ENCODE results near the gene GPR35.
"Not testable (repeated sequence)": the region's sequence is repeated elsewhere in the genome, so short reads cannot be mapped to it uniquely, and the experiment has no call there.

Gene GPR35

DNA sequence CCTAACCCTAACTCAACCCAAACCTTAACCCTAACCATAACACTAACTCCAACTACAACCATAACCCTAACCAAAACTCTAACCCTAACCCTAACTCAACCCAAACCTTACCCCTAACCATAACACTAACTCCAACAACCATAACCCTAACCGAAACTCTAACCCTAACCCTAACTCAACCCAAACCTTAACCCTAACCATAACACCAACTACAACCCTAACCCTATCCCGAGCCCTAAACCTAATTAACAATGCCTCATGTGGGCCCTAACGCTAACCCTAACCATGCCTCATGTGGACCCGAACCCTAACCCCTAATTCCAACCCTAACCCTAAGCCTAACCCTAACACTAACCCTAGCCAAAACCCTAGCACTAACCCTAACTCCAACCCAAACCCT lies 11.5 kb upstream of the GPR35 start:
- TF ChIP-seq PAX5 (IDR thresholded peaks at IDR 0.05; ENCODE audit: insufficient read depth, low read length, severe bottlenecking) (no peak), POU2F2 (IDR thresholded peaks at IDR 0.05; ENCODE audit: low read depth, low read length) (no peak), SPI1 (IDR thresholded peaks at IDR 0.05; ENCODE audit: low read depth, low read length) (no peak), POLR2A (IDR thresholded peaks at IDR 0.05; ENCODE audit: low read depth, low read length) (no peak), POLR2AphosphoS5 (IDR thresholded peaks at IDR 0.05; ENCODE audit: low read depth, low read length) (no peak), TAF1 (IDR thresholded peaks at IDR 0.05; ENCODE audit: low read depth, low read length) (no peak)
- peak; percentile 54 for FAIRE-seq
- DNase-seq (ENCODE audit: insufficient read length, low spot score): no peak

DNA sequence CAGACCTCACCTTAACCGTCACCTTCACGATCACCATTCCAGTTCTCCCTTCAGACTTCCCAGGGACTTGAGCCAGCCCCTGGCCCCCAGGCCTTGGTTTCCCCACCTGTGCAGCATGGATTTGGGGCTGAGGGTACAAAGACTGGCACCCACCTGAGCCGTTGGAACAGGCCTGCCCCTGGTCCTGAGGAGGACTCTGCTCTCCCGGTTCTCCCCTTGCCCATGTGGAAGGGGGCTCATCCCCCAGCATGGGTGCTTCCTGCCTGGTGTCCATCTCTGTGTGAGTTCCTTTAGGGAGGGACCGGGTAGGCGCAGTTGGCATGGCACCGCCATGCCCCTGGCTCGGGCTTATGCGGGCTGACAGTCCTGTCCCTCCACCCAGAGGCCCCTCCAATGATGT lies 10.9 kb upstream of the GPR35 start:
- FAIRE-seq (no peak), DNase-seq (ENCODE audit: insufficient read length, low spot score) (no peak)
- TF ChIP-seq TAF1 (IDR thresholded peaks at IDR 0.05; ENCODE audit: low read depth, low read length) (no peak), POLR2A (IDR thresholded peaks at IDR 0.05; ENCODE audit: low read depth, low read length) (no peak), SPI1 (IDR thresholded peaks at IDR 0.05; ENCODE audit: low read depth, low read length) (no peak), POU2F2 (IDR thresholded peaks at IDR 0.05; ENCODE audit: low read depth, low read length) (no peak), POLR2AphosphoS5 (IDR thresholded peaks at IDR 0.05; ENCODE audit: low read depth, low read length) (no peak), PAX5 (IDR thresholded peaks at IDR 0.05; ENCODE audit: insufficient read depth, low read length, severe bottlenecking) (no peak)

DNA sequence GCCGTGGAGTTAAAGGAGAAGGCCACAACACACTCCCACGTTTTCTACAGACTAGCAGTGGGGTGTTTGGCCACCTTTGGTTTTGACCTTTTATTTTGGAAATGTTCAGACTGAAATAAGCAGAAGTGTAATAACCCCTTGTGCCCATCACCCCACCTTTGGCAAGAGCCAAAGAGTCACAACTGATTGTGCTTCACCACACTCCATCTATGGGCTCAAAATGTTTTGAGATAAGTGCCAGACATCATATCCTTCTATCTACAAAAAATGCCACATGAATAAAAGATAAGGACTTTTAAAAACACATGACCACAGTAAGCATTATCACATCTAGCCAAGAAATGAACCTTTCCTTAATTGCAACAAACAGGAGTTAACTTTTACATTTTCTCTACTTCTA lies 9.9 kb upstream of the GPR35 start:
- FAIRE-seq (no peak), DNase-seq (ENCODE audit: insufficient read length, low spot score) (no peak)
- no peak for TF ChIP-seq TAF1 (IDR thresholded peaks at IDR 0.05; ENCODE audit: low read depth, low read length)
- TF ChIP-seq SPI1 (IDR thresholded peaks at IDR 0.05; ENCODE audit: low read depth, low read length): no peak
- no peak for TF ChIP-seq PAX5 (IDR thresholded peaks at IDR 0.05; ENCODE audit: insufficient read depth, low read length, severe bottlenecking)
- TF ChIP-seq POLR2AphosphoS5 (IDR thresholded peaks at IDR 0.05; ENCODE audit: low read depth, low read length): no peak
- TF ChIP-seq POLR2A (IDR thresholded peaks at IDR 0.05; ENCODE audit: low read depth, low read length): no peak
- no peak for TF ChIP-seq POU2F2 (IDR thresholded peaks at IDR 0.05; ENCODE audit: low read depth, low read length)

DNA sequence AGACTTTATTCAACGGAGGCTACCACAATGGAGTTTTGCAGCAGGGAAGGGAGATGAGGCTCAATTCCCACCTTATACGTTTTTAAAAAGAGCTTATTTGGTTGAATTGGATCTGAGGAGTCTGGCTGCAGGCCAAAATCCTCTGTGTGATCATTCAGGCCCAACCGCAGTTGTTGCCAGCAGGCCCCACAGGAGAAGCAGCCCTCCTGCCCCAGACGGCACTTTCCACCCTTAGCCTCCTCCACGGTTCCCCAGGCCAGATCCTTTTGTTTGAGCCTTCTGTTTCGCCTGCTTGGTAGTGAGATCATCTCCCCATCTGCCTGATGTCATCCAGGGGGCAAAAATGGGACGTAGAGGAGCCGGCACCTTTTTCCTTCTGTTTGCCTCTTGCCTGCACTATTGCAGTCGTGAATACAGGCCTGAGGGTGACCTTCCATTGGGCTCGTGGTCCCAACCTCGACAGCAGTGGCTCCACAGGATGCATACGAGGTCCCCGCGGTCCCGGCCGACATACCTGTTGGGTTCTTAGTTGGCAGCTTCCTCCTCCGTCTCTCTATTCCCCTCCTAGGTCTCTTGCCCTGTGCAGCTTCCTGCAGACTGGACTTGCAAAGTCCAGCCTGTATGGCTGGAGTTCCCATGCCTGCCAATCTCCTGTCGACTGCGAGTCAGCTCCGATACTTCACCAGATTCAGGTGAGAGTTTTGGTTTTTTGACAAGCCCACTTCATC lies 9.3 kb upstream of the GPR35 start:
- FAIRE-seq (no peak), DNase-seq (ENCODE audit: insufficient read length, low spot score) (no peak)
- TF ChIP-seq PAX5 (IDR thresholded peaks at IDR 0.05; ENCODE audit: insufficient read depth, low read length, severe bottlenecking) (no peak), SPI1 (IDR thresholded peaks at IDR 0.05; ENCODE audit: low read depth, low read length) (no peak), TAF1 (IDR thresholded peaks at IDR 0.05; ENCODE audit: low read depth, low read length) (no peak), POLR2A (IDR thresholded peaks at IDR 0.05; ENCODE audit: low read depth, low read length) (no peak), POLR2AphosphoS5 (IDR thresholded peaks at IDR 0.05; ENCODE audit: low read depth, low read length) (no peak), POU2F2 (IDR thresholded peaks at IDR 0.05; ENCODE audit: low read depth, low read length) (no peak)

DNA sequence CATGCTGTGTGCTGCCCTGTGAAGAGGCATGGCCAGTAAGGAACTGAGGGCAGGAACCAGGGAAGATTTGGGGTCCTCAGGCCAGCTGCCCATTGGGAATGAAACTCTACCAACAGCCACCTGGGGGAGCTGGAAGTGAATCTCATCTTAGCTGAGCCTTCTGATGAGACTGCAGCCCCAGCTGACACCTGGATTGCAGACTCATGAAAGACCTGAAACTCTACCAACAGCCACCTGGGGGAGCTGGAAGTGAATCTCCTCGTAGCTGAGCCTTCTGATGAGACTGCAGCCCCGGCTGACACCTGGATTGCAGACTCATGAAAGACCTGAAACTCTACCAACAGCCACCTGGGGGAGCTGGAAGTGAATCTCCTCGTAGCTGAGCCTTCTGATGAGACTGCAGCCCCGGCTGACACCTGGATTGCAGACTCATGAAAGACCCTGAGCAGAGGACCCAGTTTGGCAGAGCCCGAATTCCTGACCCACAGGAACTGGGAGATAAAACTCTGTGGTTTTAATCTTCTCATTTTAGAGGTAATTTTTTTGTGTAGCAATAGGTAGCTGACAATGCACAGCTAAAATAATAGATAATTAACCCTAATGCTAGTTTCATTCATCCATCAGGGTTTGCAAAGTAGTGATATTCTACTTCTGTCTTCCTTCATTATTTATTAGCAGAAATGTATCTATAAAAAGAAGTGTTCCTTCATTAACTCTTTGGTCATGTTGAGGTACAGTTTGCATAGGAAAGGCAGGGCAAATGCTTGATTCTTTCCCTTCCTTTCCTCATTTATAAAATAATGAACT lies 8.2 kb upstream of the GPR35 start:
- not testable (repeated sequence) for DNase-seq (ENCODE audit: insufficient read length, low spot score); FAIRE-seq

DNA sequence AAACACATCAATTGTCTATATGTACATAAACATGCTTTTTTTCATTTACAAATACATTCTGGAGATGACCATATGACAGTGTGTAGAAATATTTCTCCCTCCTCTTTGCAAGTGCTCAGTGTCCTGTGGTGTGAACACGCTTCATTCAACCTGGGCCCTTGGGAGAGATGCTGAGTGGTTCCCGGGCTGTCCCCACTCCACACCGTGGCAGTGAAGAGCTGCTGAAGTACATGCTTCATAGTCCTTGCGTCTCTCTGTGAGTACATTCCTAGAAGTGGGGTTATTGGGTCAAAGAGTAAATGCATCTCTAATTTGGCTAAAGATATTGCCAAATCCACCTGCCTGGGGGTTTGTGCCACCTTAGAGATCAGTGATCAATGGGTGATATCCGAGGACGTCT lies 6.5 kb upstream of the GPR35 start:
- no peak for TF ChIP-seq POU2F2 (IDR thresholded peaks at IDR 0.05; ENCODE audit: low read depth, low read length)
- TF ChIP-seq TAF1 (IDR thresholded peaks at IDR 0.05; ENCODE audit: low read depth, low read length): no peak
- TF ChIP-seq SPI1 (IDR thresholded peaks at IDR 0.05; ENCODE audit: low read depth, low read length): no peak
- TF ChIP-seq POLR2AphosphoS5 (IDR thresholded peaks at IDR 0.05; ENCODE audit: low read depth, low read length): no peak
- TF ChIP-seq PAX5 (IDR thresholded peaks at IDR 0.05; ENCODE audit: insufficient read depth, low read length, severe bottlenecking): no peak
- TF ChIP-seq POLR2A (IDR thresholded peaks at IDR 0.05; ENCODE audit: low read depth, low read length): no peak
- DNase-seq (ENCODE audit: insufficient read length, low spot score): no peak
- no peak for FAIRE-seq

DNA sequence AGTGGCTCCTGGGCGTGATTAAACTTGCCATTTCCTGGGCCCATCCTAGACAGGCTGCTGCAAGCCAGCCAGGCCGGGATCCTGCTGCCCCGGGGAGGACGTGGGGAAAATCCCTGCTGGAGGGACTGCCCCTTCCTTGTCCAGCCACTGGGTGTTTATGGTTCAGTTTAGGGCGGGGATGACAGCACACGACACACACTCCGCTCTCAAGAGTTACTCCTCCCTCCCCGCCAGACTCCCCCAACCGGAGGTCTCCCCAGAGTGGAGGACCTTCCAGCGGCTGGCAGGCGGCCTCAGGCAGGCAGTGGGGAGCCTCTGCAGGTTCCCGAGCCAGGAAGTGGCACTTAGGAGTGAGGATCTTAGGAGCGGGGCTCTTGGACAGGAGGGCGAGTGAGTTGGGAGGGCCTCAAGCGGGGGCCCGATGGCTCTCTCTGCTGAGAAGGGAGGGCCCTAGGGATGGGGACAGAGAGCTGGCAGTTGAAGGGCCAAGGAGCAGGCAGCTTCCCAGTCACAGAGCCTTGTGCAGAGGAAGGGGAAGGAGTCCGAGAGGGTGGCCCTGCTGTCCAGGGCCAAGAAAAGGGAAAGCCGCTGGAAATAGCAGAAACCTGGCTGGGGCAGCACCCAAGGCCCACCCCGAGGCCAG lies 5.7 kb upstream of the GPR35 start:
- DNase-seq (ENCODE audit: insufficient read length, low spot score) (no peak), FAIRE-seq (no peak)
- TF ChIP-seq POLR2AphosphoS5 (IDR thresholded peaks at IDR 0.05; ENCODE audit: low read depth, low read length) (no peak), POU2F2 (IDR thresholded peaks at IDR 0.05; ENCODE audit: low read depth, low read length) (no peak), POLR2A (IDR thresholded peaks at IDR 0.05; ENCODE audit: low read depth, low read length) (no peak), PAX5 (IDR thresholded peaks at IDR 0.05; ENCODE audit: insufficient read depth, low read length, severe bottlenecking) (no peak), TAF1 (IDR thresholded peaks at IDR 0.05; ENCODE audit: low read depth, low read length) (no peak), SPI1 (IDR thresholded peaks at IDR 0.05; ENCODE audit: low read depth, low read length) (no peak)

DNA sequence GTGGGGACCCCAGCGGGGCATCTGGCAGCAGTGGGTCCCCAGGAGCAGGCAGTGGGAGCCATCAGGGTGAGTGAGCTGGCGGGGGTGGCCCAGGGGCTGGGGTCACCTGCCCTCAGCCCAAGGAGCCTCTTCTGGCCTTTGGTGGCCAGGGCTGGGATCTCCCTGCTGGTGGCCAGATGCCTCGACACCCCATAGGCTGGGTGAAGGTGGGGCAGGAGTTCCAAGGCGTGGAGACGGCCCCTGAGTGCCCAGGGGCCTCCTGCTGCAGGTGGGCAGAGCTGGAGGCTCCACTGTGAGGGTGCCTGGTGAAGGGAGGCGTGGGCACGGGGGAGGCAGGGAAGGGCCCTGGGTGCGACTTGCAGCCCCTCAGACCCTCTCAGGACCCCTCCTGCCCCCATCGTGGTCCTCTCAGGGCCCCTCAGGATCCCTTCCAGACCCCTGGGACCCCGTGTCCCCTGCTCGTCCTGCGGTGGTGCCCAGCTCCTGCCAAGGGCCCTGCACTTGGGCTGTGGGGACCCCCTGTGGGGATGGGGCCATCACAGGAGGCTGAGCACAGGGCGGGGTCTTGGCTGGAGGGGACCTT lies 5.0 kb upstream of the GPR35 start:
- FAIRE-seq: no peak
- DNase-seq (ENCODE audit: insufficient read length, low spot score): no peak
- no peak for TF ChIP-seq POLR2AphosphoS5 (IDR thresholded peaks at IDR 0.05; ENCODE audit: low read depth, low read length)
- TF ChIP-seq PAX5 (IDR thresholded peaks at IDR 0.05; ENCODE audit: insufficient read depth, low read length, severe bottlenecking): no peak

DNA sequence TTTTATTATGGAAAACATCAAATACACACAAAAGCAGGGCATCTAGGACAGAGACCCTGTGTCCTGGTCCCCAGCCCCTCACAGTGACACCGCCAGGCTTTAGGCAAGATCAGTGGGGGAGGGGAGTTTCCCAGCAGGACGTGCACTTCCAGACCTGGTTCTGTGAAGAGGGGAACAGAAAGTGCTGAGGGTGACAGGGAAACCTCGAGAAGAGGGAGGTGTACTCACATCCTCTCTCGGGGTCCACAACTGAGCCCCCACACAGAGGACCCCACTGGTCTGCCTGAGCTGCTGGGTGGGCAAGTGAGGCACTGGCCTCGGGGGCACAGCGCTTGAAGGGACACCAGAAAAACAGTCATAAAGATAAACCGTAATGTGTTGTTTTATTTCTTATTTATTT lies 4.4 kb upstream of the GPR35 start:
- no peak for FAIRE-seq
- no peak for DNase-seq (ENCODE audit: insufficient read length, low spot score)
- no peak for TF ChIP-seq POLR2AphosphoS5 (IDR thresholded peaks at IDR 0.05; ENCODE audit: low read depth, low read length)
- TF ChIP-seq SPI1 (IDR thresholded peaks at IDR 0.05; ENCODE audit: low read depth, low read length): peak; percentile 83
- no peak for TF ChIP-seq POU2F2 (IDR thresholded peaks at IDR 0.05; ENCODE audit: low read depth, low read length)
